ENCODE data around the gene WDR90.

Gene WDR90

DNA sequence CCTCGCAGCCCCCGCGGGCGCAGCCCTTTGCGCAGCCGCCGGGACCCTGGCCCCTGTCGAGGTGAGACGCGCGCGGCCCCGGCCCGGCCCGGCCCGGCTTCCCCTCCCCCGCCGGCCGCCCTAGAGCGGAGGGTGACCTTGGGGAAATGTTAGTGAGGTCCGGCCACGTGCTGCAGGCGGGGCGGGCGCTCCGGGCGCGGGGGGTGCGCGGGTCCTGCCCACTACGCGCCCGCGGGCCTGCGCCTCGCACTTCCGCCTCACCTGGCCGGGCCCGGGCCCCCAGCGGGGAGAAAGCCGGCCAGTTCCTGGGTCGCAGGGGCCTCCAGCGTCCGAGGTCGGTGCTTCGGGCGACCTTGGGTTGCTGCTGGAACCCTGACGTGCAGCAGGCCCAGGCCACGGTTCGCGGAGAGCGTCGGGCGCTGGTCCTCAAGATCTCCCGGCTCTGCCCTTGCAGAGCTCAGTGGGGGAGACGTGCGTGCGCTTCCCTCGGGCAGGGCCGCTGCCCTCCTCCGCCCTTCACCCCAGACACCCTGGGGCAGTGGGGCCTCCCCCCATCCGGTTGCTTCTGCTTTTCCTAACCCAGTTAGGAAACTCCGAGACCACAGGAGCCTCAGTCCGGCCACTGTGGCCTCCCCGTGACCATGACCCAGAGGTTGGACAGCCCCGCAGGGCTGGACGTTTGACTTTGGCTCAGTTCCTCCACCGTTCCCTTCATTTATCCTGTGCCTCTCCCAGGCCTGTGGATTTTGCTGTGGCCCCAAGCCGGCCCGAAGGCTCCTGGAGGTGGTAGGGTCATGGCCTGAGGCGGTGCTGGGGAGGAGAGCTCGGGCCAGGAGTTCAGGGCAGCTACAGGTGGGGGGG, 6.7 kb upstream of the WDR90 start:
- peaks cover 11% of the 10 kb centered on the region for H3K4me1 Mint-ChIP-seq (ENCODE audit: low read depth)
- H3K27ac Mint-ChIP-seq = peak overlapping the region; percentile 20

DNA sequence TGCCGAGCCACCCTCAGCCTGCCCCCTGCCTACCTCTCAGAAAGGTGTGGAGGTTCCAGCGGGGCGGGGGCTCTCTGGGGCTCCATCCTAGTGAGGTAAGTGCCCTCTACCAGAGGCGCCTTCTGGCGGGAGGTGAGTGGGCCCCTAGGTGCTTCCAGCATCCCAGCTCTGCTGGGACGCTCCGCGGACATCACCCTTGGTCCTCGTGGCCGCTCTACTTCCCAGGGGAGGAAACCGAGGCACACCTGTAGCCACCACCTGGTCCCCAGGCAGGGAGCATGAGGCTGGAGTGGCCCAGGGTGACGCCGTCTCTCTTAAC, 6.2 kb upstream of the WDR90 start:
- Mint-ChIP-seq H3K36me3 (ENCODE audit: low read depth) (no peaks in the 10 kb centered on the region), H3K9me3 (no peaks in the 10 kb centered on the region), H3K4me1 (ENCODE audit: low read depth) (peaks cover 12% of the 10 kb centered on the region), H3K27ac (no peak overlapping the region), H3K4me3 (peak overlapping the region; percentile 70), H3K27me3 (ENCODE audit: low read depth) (no peaks in the 10 kb centered on the region)

More for the DNA sequence above, 6.7 kb upstream of the WDR90 start:
- Mint-ChIP-seq H3K4me3 (peak overlapping the region; percentile 70), H3K36me3 (ENCODE audit: low read depth) (no peaks in the 10 kb centered on the region), H3K27me3 (ENCODE audit: low read depth) (no peaks in the 10 kb centered on the region), H3K9me3 (no peaks in the 10 kb centered on the region)

DNA sequence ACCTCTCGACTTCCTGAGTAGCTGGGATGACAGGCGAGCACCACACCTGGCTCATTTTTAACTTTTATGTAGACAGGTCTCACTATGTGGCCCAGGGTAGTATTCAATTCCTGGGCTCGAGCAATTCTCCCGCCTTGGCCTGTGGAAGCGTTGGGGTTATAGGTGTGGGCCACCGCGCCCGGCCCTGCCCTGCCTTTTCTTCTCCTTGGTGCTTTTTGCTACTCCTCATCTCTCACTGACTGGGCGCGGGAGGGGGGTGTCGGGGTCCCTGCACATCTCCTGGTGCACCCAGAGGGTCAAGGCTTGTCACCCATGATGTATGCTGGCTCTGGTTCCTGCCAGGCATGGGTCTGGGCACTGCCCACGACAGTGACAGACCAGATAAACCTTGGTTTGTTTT, 4.6 kb upstream of the WDR90 start:
- H3K27ac Mint-ChIP-seq = no peak overlapping the region

DNA sequence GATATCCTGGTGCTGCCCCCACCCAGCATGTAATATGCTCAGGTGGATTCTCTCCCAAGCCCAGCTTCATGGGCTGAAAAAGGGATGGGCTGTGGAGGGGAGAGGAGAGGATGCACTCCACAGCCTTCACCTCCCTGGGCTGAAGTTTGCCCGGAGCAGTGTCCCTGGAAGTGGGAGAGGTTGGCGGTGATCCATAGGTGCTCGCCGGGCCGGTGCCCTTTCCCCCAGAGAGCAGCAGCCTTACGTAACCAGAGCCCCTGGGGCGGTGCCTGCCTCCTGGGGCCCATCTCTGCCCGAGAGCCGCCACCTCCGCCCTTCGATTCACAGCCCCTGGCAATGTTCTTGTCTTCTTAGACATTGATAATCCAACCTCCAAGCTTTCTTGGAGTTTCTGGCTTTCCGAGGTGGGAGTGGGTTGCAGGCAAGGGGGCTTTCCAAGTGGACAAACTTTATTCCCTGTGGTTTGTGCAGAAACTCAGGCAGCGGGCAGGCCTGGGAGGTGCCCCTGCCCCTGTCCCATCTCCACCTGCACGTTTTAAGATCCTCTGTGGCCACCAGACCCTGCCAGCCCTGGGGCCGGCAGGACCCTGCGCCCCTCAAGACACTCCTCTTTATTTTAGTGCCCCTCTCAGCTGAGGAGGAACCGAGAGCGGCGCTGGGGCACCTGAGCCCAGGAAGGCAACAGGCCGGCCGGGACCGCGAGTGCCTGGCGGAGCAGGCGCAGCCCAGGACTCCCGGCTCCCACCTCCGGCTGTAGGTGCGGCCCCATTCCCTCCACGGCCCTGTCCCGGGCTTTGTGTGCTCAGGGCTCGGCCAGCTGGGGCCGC, 3.1 kb upstream of the WDR90 start:
- H3K27me3 Mint-ChIP-seq (ENCODE audit: low read depth) = no peaks in the 10 kb centered on the region
- H3K36me3 Mint-ChIP-seq (ENCODE audit: low read depth) = no peaks in the 10 kb centered on the region
- H3K9me3 Mint-ChIP-seq = no peaks in the 10 kb centered on the region
- H3K4me3 Mint-ChIP-seq = no peak overlapping the region
- H3K4me1 Mint-ChIP-seq (ENCODE audit: low read depth) = peaks cover 13% of the 10 kb centered on the region
- no peak overlapping the region for H3K27ac Mint-ChIP-seq

More for the DNA sequence above, 4.6 kb upstream of the WDR90 start:
- H3K4me1 Mint-ChIP-seq (ENCODE audit: low read depth) = peaks cover 15% of the 10 kb centered on the region
- no peaks in the 10 kb centered on the region for H3K9me3 Mint-ChIP-seq
- H3K36me3 Mint-ChIP-seq (ENCODE audit: low read depth) = no peaks in the 10 kb centered on the region
- H3K4me3 Mint-ChIP-seq = peak overlapping the region; percentile 73
- no peaks in the 10 kb centered on the region for H3K27me3 Mint-ChIP-seq (ENCODE audit: low read depth)

DNA sequence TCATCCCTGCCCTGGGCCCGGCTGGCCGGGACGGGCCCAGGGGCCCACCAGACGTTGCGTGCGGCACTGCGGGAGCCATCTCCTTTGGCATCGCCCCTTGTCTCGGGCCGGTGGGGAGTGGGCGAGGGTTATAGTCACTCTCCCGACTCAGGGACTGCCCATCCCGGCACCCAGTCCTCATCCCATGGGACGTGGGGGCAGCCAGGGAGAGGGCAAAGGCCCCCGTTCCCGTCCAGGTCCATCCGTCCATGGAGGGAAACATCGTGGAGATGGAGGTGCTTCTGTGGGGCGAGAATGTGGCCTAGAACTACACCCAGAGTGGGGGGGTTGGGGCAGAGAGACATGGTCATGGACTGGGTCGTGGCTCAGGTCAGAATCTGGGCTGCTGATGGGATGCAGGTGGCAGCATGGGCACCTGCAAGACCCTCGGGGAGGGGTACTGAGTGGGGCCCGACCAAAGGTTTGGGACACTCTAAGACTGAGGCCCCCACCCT, 2.4 kb upstream of the WDR90 start:
- Mint-ChIP-seq H3K27ac (no peak overlapping the region), H3K27me3 (ENCODE audit: low read depth) (no peaks in the 10 kb centered on the region), H3K4me1 (ENCODE audit: low read depth) (peaks cover 13% of the 10 kb centered on the region), H3K9me3 (no peaks in the 10 kb centered on the region), H3K4me3 (no peak overlapping the region), H3K36me3 (ENCODE audit: low read depth) (no peaks in the 10 kb centered on the region)

DNA sequence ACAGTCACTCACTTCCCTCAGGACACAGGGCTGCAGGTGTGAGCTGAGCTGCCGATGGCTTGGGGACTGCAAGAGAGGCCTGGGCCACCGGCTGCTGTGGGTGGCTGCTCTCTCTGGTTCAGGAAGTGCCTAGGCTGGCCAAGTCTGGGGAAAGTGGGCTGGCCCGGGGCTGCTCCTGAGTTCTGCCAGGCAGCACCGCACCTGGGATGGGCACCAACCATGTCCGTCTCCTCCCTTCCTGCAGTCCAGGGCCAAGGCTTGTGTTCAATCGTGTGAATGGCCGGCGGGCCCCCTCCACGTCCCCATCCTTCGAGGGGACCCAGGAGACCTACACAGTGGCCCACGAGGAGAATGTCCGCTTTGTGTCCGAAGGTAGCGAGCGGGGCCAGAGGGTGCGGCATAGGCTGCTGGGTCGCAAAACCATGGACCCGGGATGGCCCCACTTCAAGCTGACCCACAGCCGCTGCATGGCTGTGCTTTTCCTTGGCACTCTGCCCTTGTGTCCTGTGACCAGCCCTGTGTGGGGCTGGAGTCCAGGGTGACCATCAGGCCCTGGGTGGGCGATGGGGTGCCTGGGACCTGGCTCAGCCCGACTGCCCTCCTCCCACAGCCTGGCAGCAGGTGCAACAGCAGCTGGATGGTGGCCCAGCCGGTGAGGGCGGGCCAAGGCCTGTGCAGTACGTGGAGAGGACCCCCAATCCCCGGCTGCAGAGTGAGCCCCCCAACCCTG, 1.8 kb upstream of the WDR90 start:
- Mint-ChIP-seq H3K4me3 (no peak overlapping the region), H3K4me1 (ENCODE audit: low read depth) (peaks cover 13% of the 10 kb centered on the region), H3K9me3 (no peaks in the 10 kb centered on the region), H3K27ac (no peak overlapping the region), H3K36me3 (ENCODE audit: low read depth) (no peaks in the 10 kb centered on the region), H3K27me3 (ENCODE audit: low read depth) (no peaks in the 10 kb centered on the region)

DNA sequence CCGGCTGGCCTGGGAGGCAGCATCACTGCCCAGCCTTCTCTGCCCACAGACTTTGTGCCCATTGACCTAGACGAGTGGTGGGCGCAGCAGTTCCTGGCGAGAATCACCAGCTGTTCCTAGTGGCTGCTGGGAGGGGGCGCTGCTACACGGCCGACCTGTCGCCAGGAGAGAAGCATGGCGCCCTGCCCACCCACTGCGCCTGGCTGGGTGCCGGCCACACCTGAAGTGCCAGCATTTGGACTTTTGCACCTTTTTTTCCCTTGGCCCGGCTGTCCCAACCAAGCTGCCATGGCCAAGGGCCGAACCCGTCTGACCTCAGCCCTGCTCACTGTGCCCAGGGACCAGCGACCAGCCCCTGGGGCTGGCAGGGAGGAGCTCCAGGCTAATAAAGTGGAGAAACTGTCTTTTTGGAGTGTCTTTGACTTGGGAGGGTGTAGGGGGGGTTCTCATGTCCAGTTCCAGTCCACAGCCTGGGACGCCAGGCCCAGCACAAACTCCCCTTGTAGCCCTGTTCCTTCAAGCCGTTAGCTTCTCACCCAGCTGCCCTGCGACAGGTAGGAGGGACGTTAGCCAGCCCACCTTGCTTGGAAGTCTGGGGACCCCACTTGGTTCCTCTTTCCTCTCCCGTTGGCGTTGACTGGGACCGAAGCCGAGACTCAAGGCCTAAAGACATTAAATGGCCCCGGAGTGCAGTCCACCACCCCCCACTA, 939 bp upstream of the WDR90 start:
- Mint-ChIP-seq H3K4me3 (peak overlapping the region; percentile 77), H3K36me3 (ENCODE audit: low read depth) (no peaks in the 10 kb centered on the region), H3K27me3 (ENCODE audit: low read depth) (no peaks in the 10 kb centered on the region), H3K27ac (peak overlapping the region; percentile 49), H3K4me1 (ENCODE audit: low read depth) (peaks cover 13% of the 10 kb centered on the region), H3K9me3 (no peaks in the 10 kb centered on the region)

DNA sequence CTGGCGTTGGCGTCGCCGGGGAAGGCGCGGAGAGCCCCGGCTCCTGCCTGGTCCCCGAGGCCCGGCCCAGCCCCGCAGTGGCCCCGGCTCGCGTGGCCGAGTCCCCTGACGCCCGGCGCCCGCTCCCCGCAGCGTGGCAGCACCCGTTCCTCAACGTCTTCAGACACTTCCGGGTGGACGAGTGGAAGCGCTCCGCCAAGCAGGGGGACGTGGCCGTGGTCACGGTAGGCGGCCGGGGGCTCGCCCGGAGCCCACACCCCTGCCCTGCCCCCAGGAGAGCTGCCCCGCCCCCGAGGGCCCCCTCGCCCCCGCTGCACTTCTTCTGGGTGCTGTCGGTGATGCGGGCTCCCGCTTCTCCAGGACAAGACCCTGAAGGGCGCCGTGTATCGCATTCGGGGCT, 466 bp downstream of the WDR90 start:
- Mint-ChIP-seq H3K4me3 (peak overlapping the region; percentile 67), H3K36me3 (ENCODE audit: low read depth) (no peaks in the 10 kb centered on the region), H3K4me1 (ENCODE audit: low read depth) (peaks cover 6% of the 10 kb centered on the region), H3K27me3 (ENCODE audit: low read depth) (no peaks in the 10 kb centered on the region), H3K9me3 (no peaks in the 10 kb centered on the region), H3K27ac (no peak overlapping the region)

DNA sequence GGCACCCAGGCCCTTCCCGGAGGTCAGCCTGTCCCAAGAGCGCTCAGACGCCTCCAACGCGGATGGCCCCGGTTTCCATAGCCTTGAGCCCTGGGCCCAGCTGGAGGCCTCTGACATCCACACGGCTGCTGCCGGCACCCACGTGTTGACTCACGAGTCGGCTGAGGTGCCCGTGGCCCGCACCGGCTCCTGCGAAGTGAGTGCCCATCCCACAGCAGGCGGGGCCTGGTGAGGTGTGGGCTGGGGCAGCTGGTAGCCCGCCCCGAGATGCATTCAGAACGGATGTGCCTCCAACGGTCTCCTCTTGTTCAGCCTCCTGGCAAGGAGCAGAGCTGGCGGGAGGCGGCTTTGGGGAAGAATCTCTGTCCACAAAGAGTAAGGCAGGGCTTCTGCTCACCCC, 2.7 kb downstream of the WDR90 start:
- H3K4me3 Mint-ChIP-seq = no peak overlapping the region
- no peak overlapping the region for H3K27ac Mint-ChIP-seq
- no peaks in the 10 kb centered on the region for H3K36me3 Mint-ChIP-seq (ENCODE audit: low read depth)
- peaks cover 5% of the 10 kb centered on the region for H3K4me1 Mint-ChIP-seq (ENCODE audit: low read depth)
- no peaks in the 10 kb centered on the region for H3K27me3 Mint-ChIP-seq (ENCODE audit: low read depth)
- no peaks in the 10 kb centered on the region for H3K9me3 Mint-ChIP-seq

DNA sequence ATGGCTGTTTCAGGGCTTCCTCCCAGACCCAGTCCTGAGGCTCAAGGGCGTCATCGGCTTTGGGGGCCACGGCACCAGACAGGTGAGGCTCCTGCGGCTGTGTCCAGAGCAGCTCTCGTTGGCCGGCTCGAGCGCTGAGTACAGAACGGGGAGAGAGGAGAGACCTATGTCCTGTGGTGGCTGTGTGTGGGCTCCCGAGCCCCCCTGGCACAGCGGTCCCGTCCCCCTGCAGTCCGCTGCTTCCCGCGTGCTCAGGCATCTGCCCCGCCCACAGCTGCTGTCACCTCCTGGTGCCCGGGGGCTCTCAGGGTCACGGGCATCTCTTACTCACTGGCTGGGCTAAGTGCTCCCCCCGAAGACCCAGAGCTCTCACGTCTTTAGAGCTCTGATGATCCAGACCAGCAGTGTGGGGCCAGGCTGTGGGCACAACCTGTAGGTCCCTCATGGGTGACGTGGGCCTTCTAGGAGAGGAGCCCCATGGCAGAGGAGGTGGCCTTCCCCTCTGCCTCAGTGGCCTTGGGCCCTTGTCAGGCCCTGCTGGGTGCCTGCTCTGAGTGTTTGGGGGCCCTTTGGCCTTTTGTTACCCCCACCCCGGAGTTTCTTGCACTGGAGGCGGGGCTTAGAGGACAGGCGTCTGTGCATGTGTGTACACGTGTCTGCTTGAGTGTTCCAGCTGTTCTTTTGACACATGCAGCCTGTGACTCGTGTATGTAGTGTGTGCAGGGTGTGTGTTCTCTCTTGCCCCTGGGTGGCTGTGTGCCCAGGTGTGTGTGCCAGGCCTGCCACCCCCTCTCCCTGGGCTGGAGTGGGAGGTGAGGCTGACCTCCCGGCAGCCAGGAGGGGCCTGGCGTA, 3.5 kb downstream of the WDR90 start:
- Mint-ChIP-seq H3K4me3 (no peak overlapping the region), H3K36me3 (ENCODE audit: low read depth) (no peaks in the 10 kb centered on the region), H3K9me3 (no peaks in the 10 kb centered on the region), H3K27me3 (ENCODE audit: low read depth) (no peaks in the 10 kb centered on the region), H3K27ac (no peak overlapping the region), H3K4me1 (ENCODE audit: low read depth) (peaks cover 5% of the 10 kb centered on the region)

DNA sequence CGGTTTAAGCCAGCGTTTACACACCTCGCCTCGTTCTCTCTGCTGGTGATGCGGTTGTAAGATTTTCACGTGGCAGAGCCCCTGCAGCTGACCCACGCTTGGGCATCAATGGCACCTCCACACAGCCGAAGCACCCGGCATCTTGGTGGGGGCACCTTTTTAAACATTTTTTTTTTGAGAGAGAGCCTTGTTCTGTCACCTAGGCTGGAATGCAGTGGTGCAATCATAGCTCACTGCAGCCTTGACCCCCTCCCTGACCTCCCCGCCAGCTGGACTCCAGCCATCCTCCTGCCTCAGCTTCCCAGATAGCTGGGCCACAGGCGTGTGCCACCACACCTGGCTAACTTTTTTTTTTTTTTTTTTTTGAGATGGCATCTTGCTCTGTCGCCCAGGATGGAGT, 4.9 kb downstream of the WDR90 start:
- no peaks in the 10 kb centered on the region for H3K9me3 Mint-ChIP-seq

DNA sequence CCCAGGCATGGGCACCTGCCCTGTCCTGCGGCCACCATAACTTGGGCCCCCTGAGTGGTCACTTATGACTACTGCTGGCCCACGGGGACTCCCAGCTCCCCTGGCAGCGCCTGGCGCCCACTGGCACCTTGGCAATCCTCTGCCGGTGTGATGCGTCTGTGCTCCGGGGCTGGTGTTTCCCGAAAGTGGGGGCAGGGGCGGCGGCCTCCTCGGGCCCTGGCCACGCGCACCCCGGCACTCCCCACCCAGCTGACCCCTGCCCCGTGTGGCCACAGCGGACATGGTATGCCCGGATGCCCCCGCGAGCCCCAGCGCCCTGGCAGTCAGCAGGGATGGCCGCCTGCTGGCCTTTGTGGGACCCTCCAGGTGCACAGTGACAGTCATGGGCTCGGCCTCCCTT, 8.3 kb downstream of the WDR90 start:
- peaks cover 3% of the 10 kb centered on the region for H3K4me1 Mint-ChIP-seq (ENCODE audit: low read depth)
- H3K36me3 Mint-ChIP-seq (ENCODE audit: low read depth) = no peaks in the 10 kb centered on the region
- no peak overlapping the region for H3K27ac Mint-ChIP-seq
- H3K4me3 Mint-ChIP-seq = no peak overlapping the region
- H3K9me3 Mint-ChIP-seq = no peaks in the 10 kb centered on the region
- no peaks in the 10 kb centered on the region for H3K27me3 Mint-ChIP-seq (ENCODE audit: low read depth)

More for the DNA sequence above, 4.9 kb downstream of the WDR90 start:
- Mint-ChIP-seq H3K36me3 (ENCODE audit: low read depth) (no peaks in the 10 kb centered on the region), H3K4me3 (no peak overlapping the region), H3K27ac (no peak overlapping the region), H3K4me1 (ENCODE audit: low read depth) (peaks cover 2% of the 10 kb centered on the region), H3K27me3 (ENCODE audit: low read depth) (no peaks in the 10 kb centered on the region)

Data from T-helper 1 cell treated with Interleukin-12 subunit alpha and Interleukin-12 subunit beta and Interleukin-4 antibody, amounts not matched to agents 30 μg/mL and 1 μg/mL, for 36 hours (primary cell).